IMR-90 (cell line): ENCODE measurements around the gene PTPRO. TPM values are rescaled to one million over a fixed set of nuclear protein-coding genes. Genes with fewer than 3 reads are reported as not detected.

Experiments
- ATAC-seq: fragments of 200-7000 bp; cut with Tn5 transposase; 2 replicates; pipeline ENCODE4 v1.9.1; 2020; ENCODE audit warnings: low read depth, mild to moderate bottlenecking, moderate library complexity
- BruUV-seq: library from RNA; stranded (reverse); fragments of 400-500 nt; replicated peaks from 2 replicates; lab custom pipeline; 2021; lab: Mats Ljungman, UMichigan
- CTCF ChIA-PET: fragments of 300-600 bp; formaldehyde crosslinking; extraction: SDS; loops from one replicate; lab custom pipeline; 2021; ENCODE audit warnings: antibody characterized with exemption; lab: Yijun Ruan, JAX
- POLR2A ChIA-PET: fragments of 300-600 bp; sonication (Branson Sonifier 250); formaldehyde crosslinking; loops from one replicate; lab custom pipeline; 2022; ENCODE audit warnings: antibody characterized with exemption; ENCODE audit not compliant: unreplicated experiment; lab: Charles Lee
- DNase-seq: peaks from one replicate; pipeline ENCODE4 v3.0.0; 2013
- H2AFZ ChIP-seq: replicated peaks from 2 replicates; pipeline ENCODE3; 2013; ENCODE audit warnings: low read length, mild to moderate bottlenecking; ENCODE audit not compliant: poor library complexity
- H2AK5ac ChIP-seq: 2 replicates; pipeline ENCODE4 v1.6.1; 2013; ENCODE audit warnings: low read depth, low read length, inconsistent platforms
- H2AK9ac ChIP-seq: replicated peaks from 2 replicates; pipeline ENCODE3; 2013; ENCODE audit warnings: mild to moderate bottlenecking, low read depth, low read length, moderate library complexity; ENCODE audit not compliant: poor library complexity
- H2BK120ac ChIP-seq: 2 replicates; pipeline ENCODE4 v1.6.1; 2013; ENCODE audit warnings: low read depth, low read length, inconsistent platforms
- H2BK15ac ChIP-seq: 3 replicates; pipeline ENCODE4 v1.6.1; 2013; ENCODE audit warnings: low read depth, low read length, inconsistent platforms
- H2BK20ac ChIP-seq: 2 replicates; pipeline ENCODE4 v1.6.1; 2013; ENCODE audit warnings: low read depth, mild to moderate bottlenecking, inconsistent platforms, low read length, moderate library complexity
- H2BK5ac ChIP-seq: 2 replicates; pipeline ENCODE4 v1.6.1; 2013; ENCODE audit warnings: mild to moderate bottlenecking, low read depth, low read length, inconsistent platforms; ENCODE audit not compliant: poor library complexity, severe bottlenecking
- H3K14ac ChIP-seq: replicated peaks from 2 replicates; pipeline ENCODE4 v1.6.1; 2013; ENCODE audit warnings: low read depth, low read length, inconsistent platforms
- H3K18ac ChIP-seq: 2 replicates; pipeline ENCODE4 v1.6.1; 2013; ENCODE audit warnings: low read depth, low read length, control low read depth
- H3K23ac ChIP-seq: 2 replicates; pipeline ENCODE4 v1.6.1; 2013; ENCODE audit warnings: low read depth, low read length, inconsistent platforms
- H3K27ac ChIP-seq: 2 replicates; pipeline ENCODE4 v1.5.1; 2013; ENCODE audit warnings: mild to moderate bottlenecking, control low read depth, low read length; ENCODE audit not compliant: insufficient read depth
- H3K27me3 ChIP-seq: 2 replicates; pipeline ENCODE4 v1.6.1; 2013; ENCODE audit warnings: low read length; ENCODE audit not compliant: control insufficient read depth, insufficient read depth
- H3K36me3 ChIP-seq: 2 replicates; pipeline ENCODE4 v1.6.1; 2013; ENCODE audit warnings: low read length, mixed read lengths; ENCODE audit not compliant: control insufficient read depth, insufficient read depth
- H3K4ac ChIP-seq: 2 replicates; pipeline ENCODE4 v1.6.1; 2013; ENCODE audit warnings: low read depth, low read length, inconsistent platforms
- H3K4me1 ChIP-seq: 2 replicates; pipeline ENCODE4 v1.6.1; 2013; ENCODE audit warnings: low read length, mixed read lengths; ENCODE audit not compliant: control insufficient read depth, insufficient read depth
- H3K4me2 ChIP-seq: 2 replicates; pipeline ENCODE4 v1.6.1; 2013; ENCODE audit warnings: low read depth, mild to moderate bottlenecking, control low read depth, low read length, moderate library complexity
- H3K4me3 ChIP-seq: 2 replicates; pipeline ENCODE4 v1.5.1; 2013; ENCODE audit warnings: low read depth, mild to moderate bottlenecking, control low read depth, low read length, moderate library complexity; ENCODE audit not compliant: insufficient read depth
- H3K56ac ChIP-seq: 2 replicates; pipeline ENCODE4 v1.6.1; 2013; ENCODE audit warnings: low read length, inconsistent platforms; ENCODE audit not compliant: insufficient read depth; ENCODE audit errors: extremely low read depth
- H3K79me1 ChIP-seq, 2 experiments: 2 replicates each; pipeline ENCODE4 v1.6.1; 2013; ENCODE audit warnings: low read length in 2 of 2, inconsistent platforms in 1 of 2, low read depth in 1 of 2
- H3K9ac ChIP-seq: 2 replicates; pipeline ENCODE4 v1.6.1; 2013; ENCODE audit warnings: low read depth, low read length, control low read depth
- H3K9me1 ChIP-seq: 2 replicates; pipeline ENCODE4 v1.6.1; 2013; ENCODE audit warnings: low read length, inconsistent platforms; ENCODE audit not compliant: insufficient read depth
- H3K9me3 ChIP-seq: 2 replicates; pipeline ENCODE4 v1.6.1; 2013; ENCODE audit warnings: low read length; ENCODE audit not compliant: control insufficient read depth, insufficient read depth
- H4K20me1 ChIP-seq: 2 replicates; pipeline ENCODE4 v1.6.1; 2013; ENCODE audit warnings: low read length, inconsistent platforms; ENCODE audit not compliant: insufficient read depth
- H4K5ac ChIP-seq: 2 replicates; pipeline ENCODE4 v1.6.1; 2013; ENCODE audit warnings: mild to moderate bottlenecking, low read depth, low read length, control low read depth
- H4K8ac ChIP-seq, 2 experiments: 2 replicates each; pipeline ENCODE4 v1.6.1; 2013; ENCODE audit warnings: low read depth in 2 of 2, low read length in 2 of 2, control low read depth in 1 of 2, inconsistent platforms in 1 of 2
- H4K91ac ChIP-seq: 2 replicates; pipeline ENCODE4 v1.6.1; 2013; ENCODE audit warnings: low read depth, low read length, inconsistent platforms; ENCODE audit not compliant: insufficient read depth
- BHLHE40 ChIP-seq: fragments of 150-350 bp; IDR thresholded peaks from 2 replicates; pipeline ENCODE4 v1.6.1; 2016; ENCODE audit warnings: mild to moderate bottlenecking, low read depth, low read length
- CEBPB ChIP-seq: IDR thresholded peaks from 2 replicates; pipeline ENCODE4 v1.6.1; 2012; ENCODE audit warnings: low read depth, low read length, improper control_type of control experiment
- CHD1 ChIP-seq: IDR thresholded peaks from 2 replicates; pipeline ENCODE4 v1.6.1; 2012; ENCODE audit warnings: low read depth, low read length, improper control_type of control experiment
- FOS ChIP-seq: fragments of 150-350 bp; IDR thresholded peaks from 2 replicates; pipeline ENCODE4 v1.6.1; 2016; ENCODE audit warnings: low read depth, low read length
- MAFK ChIP-seq: IDR thresholded peaks from 2 replicates; pipeline ENCODE4 v1.6.1; 2012; ENCODE audit warnings: low read depth, low read length, improper control_type of control experiment
- MAZ ChIP-seq: IDR thresholded peaks from 2 replicates; pipeline ENCODE4 v1.6.1; 2012; ENCODE audit warnings: low read depth, mild to moderate bottlenecking, low read length, improper control_type of control experiment, moderate library complexity, borderline replicate concordance
- MXI1 ChIP-seq: IDR thresholded peaks from 2 replicates; pipeline ENCODE4 v1.6.1; 2012; ENCODE audit warnings: low read depth, mild to moderate bottlenecking, low read length, moderate library complexity, borderline replicate concordance
- NFE2L2 ChIP-seq: fragments of 150-350 bp; IDR thresholded peaks from 2 replicates; pipeline ENCODE4 v1.6.1; 2016; ENCODE audit warnings: low read depth, mild to moderate bottlenecking, low read length
- POLR2A ChIP-seq: IDR thresholded peaks from 2 replicates; pipeline ENCODE4 v1.6.1; 2012; ENCODE audit warnings: mild to moderate bottlenecking, low read depth, low read length
- RAD21 ChIP-seq: IDR thresholded peaks from 2 replicates; pipeline ENCODE4 v1.6.1; 2012; ENCODE audit warnings: low read length, improper control_type of control experiment
- RCOR1 ChIP-seq: IDR thresholded peaks from 2 replicates; pipeline ENCODE4 v1.6.1; 2012; ENCODE audit warnings: mild to moderate bottlenecking, low read length, improper control_type of control experiment; ENCODE audit not compliant: insufficient replicate concordance
- RFX5 ChIP-seq: IDR thresholded peaks from 2 replicates; pipeline ENCODE4 v1.8.0; 2012; ENCODE audit warnings: low read depth, mild to moderate bottlenecking, low read length, moderate library complexity
- SMC3 ChIP-seq: fragments of 150-350 bp; IDR thresholded peaks from 2 replicates; pipeline ENCODE4 v1.6.1; 2016; ENCODE audit warnings: low read depth, mild to moderate bottlenecking, antibody characterized with exemption, low read length, moderate library complexity
- USF2 ChIP-seq: fragments of 150-350 bp; IDR thresholded peaks from 2 replicates; pipeline ENCODE4 v1.6.1; 2017; ENCODE audit warnings: mild to moderate bottlenecking, antibody characterized with exemption, low read length, low read depth
- WGBS, 2 experiments: methylation state at CpG; one replicate each; pipeline versions ENCODE4 v1.1.5 to v1.1.7; 2013; ENCODE audit warnings: missing lambda C conversion rate in 2 of 2; ENCODE audit not compliant: insufficient read length in 1 of 2; ENCODE audit errors: extremely low coverage in 2 of 2; 5-methylcytosine and 5-hydroxymethylcytosine counted together
- dilution Hi-C: fragments of 300-500 bp; cut with HindIII; formaldehyde crosslinking; loops from one replicate; pipeline ENCODE4 v1.14.3; 2018; ENCODE audit warnings: low sequenced_read_pairs; ENCODE audit not compliant: unreplicated experiment
- in situ Hi-C: fragments of 300-500 bp; cut with MboI; formaldehyde crosslinking; loops from 3 replicates; pipeline ENCODE4 v1.14.3; 2019; ENCODE audit warnings: low sequenced_read_pairs, inconsistent platforms, mixed read lengths
- intact Hi-C: fragments of 100-400 bp; cut with micrococcal nuclease; formaldehyde crosslinking; loops from 2 replicates; pipeline ENCODE4 v1.10.0; 2022
- polyA plus RNA-seq, 3 experiments: library from polyadenylated mRNA; depleted of rRNA; stranded (reverse); fragments of >200 nt; gene quantifications; 2 replicates each; pipeline ENCODE4 v1.2.3, GENCODE V29; 2012; ENCODE audit warnings: low replicate concordance in 1 of 3
- total RNA-seq: library from RNA; depleted of rRNA; stranded (reverse); fragments of >200 nt; gene quantifications from 2 replicates; pipeline ENCODE4 v1.2.3, GENCODE V29; 2012
- TF ChIP-seq, protein P1 (sequence below): fragments of 150-350 bp; IDR thresholded peaks from 2 replicates; pipeline ENCODE4 v1.6.1; 2016; ENCODE audit warnings: low read depth, mild to moderate bottlenecking, low read length, moderate library complexity, borderline replicate concordance
- TF ChIP-seq, protein P2 (sequence below): conservative IDR thresholded peaks from 2 replicates; pipeline ENCODE4 v1.5.1; 2012; ENCODE audit warnings: mild to moderate bottlenecking, low read depth, low read length, improper control_type of control experiment

PTPRO gene
- total and polyA plus RNA-seq, 2 of the 4 experiments (the other 2 are of a cell fraction): 0.03 to 0.18 TPM

DNA sequence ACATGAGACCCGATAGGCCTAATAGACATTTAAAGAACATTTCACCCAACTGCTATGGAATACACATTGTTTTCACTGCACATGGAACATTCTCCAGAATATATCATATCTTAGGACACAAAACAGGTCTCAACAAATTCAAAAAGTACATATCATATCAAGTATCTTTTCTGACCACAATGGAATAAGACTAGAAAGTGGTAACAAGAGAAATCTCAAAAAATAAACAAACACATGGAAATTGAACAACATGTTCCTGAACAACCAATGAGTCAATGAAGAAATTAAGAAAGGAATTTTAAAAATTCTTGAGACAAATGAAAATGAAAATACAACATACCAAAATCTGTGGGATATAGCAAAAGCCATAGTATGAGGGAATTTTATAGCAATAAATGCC, 208.1 kb downstream of the PTPRO start:
- Histone ChIP-seq H3K18ac (no peak overlapping the region), H3K4me2 (no peak overlapping the region), H4K91ac (no peak overlapping the region), H3K4me3 (no peak overlapping the region), H2BK15ac (no peak overlapping the region), H3K56ac (no peak overlapping the region), H2AK9ac (no peak overlapping the region), H2BK20ac (no peak overlapping the region), H3K4me1 (peaks cover 5% of the 10 kb centered on the region; the same call in 1 of the 2 replicates), H3K9me3 (peaks cover 2% of the 10 kb centered on the region; the same call in 1 of the 2 replicates), H2BK120ac (no peak overlapping the region), H3K27ac (no peak overlapping the region), H3K79me1 (no peaks in the 10 kb centered on the region), H4K20me1 (no peaks in the 10 kb centered on the region), H3K4ac (no peak overlapping the region), H3K14ac (no peak overlapping the region), H3K23ac (no peak overlapping the region), H2AFZ (no peak overlapping the region), H2AK5ac (no peak overlapping the region), H2BK5ac (no peak overlapping the region), H3K9me1 (no peaks in the 10 kb centered on the region), H4K8ac (no peak overlapping the region), H3K27me3 (peaks cover 5% of the 10 kb centered on the region), H3K9ac (no peak overlapping the region), H4K5ac (no peak overlapping the region), H3K36me3 (no peaks in the 10 kb centered on the region)
- dilution Hi-C loops: no loop called here
- WGBS, 2 experiments: no CpG with 5 or more reads among the region's 1 CpG
- ATAC-seq: no peak
- no peak for TF ChIP-seq SMC3
- no peak for TF ChIP-seq NFE2L2
- no peak for TF ChIP-seq USF2
- no peak for TF ChIP-seq RAD21
- TF ChIP-seq RFX5: no peak
- TF ChIP-seq CEBPB: no peak
- TF ChIP-seq POLR2A: no peak
- TF ChIP-seq MAZ: no peak
- no peak for TF ChIP-seq MXI1
- no peak for TF ChIP-seq RCOR1
- TF ChIP-seq FOS: no peak
- TF ChIP-seq, protein P1, sequence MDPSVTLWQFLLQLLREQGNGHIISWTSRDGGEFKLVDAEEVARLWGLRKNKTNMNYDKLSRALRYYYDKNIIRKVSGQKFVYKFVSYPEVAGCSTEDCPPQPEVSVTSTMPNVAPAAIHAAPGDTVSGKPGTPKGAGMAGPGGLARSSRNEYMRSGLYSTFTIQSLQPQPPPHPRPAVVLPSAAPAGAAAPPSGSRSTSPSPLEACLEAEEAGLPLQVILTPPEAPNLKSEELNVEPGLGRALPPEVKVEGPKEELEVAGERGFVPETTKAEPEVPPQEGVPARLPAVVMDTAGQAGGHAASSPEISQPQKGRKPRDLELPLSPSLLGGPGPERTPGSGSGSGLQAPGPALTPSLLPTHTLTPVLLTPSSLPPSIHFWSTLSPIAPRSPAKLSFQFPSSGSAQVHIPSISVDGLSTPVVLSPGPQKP: no peak
- no peak for TF ChIP-seq BHLHE40
- no peak for TF ChIP-seq MAFK
- TF ChIP-seq, protein P2, sequence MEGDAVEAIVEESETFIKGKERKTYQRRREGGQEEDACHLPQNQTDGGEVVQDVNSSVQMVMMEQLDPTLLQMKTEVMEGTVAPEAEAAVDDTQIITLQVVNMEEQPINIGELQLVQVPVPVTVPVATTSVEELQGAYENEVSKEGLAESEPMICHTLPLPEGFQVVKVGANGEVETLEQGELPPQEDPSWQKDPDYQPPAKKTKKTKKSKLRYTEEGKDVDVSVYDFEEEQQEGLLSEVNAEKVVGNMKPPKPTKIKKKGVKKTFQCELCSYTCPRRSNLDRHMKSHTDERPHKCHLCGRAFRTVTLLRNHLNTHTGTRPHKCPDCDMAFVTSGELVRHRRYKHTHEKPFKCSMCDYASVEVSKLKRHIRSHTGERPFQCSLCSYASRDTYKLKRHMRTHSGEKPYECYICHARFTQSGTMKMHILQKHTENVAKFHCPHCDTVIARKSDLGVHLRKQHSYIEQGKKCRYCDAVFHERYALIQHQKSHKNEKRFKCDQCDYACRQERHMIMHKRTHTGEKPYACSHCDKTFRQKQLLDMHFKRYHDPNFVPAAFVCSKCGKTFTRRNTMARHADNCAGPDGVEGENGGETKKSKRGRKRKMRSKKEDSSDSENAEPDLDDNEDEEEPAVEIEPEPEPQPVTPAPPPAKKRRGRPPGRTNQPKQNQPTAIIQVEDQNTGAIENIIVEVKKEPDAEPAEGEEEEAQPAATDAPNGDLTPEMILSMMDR: no peak
- TF ChIP-seq CHD1: no peak
- ChIA-PET POLR2A (no interaction called here), CTCF (no interaction called here)
- in situ Hi-C loops: loop anchor here (5.0 to 10.0 kb wide), 2 partner anchors 57 to 334 kb away; no protein-coding TSS in a partner anchor
- DNase-seq: no peak
- intact Hi-C loops: loop anchor here (10.0 kb wide), 1 partner anchor 254 kb away; the partner anchor contains the start of gene EPS8
- no TSS peak for BruUV-seq
